Brain microvascular endothelial cell (primary cell): Measurements from ENCODE around the gene MYO18B.

Experiments used
- DNase-seq: peaks from one replicate; pipeline ENCODE4 v3.0.0-alpha.2; 2020
- H3K27ac ChIP-seq: fragments of 250-450 bp; sonication (Bioruptor Pico); 2 replicates; pipeline ENCODE4 v1.5.1; 2020; ENCODE audit warnings: mild to moderate bottlenecking, moderate library complexity
- H3K27me3 ChIP-seq: fragments of 250-450 bp; sonication (Bioruptor Pico); replicated peaks from 2 replicates; pipeline ENCODE4 v1.5.1; 2020; ENCODE audit warnings: mild to moderate bottlenecking
- H3K36me3 ChIP-seq: fragments of 250-450 bp; sonication (Bioruptor Pico); replicated peaks from 2 replicates; pipeline ENCODE4 v1.5.1; 2020; ENCODE audit warnings: mild to moderate bottlenecking
- H3K4me3 ChIP-seq: 2 replicates; pipeline ENCODE4 v1.5.1; 2011; ENCODE audit warnings: low read depth, mild to moderate bottlenecking, control low read depth, low read length, moderate library complexity
- in situ Hi-C: cut with HindIII; loops from 2 replicates; pipeline ENCODE4 v1.10.0; 2017; ENCODE audit warnings: low sequenced_read_pairs, low pct_ligation_motif_present
- TF ChIP-seq, protein P1 (sequence below): IDR thresholded peaks from 2 replicates; pipeline ENCODE4 v1.5.1; 2011; ENCODE audit warnings: low read depth, mild to moderate bottlenecking, moderate library complexity, low read length, control low read depth, inconsistent platforms; ENCODE audit errors: missing control alignments

MYO18B gene

GRCh38 chr22:25729016-25729995 is 12.7 kb upstream of the MYO18B start:
- TF ChIP-seq, protein P1, sequence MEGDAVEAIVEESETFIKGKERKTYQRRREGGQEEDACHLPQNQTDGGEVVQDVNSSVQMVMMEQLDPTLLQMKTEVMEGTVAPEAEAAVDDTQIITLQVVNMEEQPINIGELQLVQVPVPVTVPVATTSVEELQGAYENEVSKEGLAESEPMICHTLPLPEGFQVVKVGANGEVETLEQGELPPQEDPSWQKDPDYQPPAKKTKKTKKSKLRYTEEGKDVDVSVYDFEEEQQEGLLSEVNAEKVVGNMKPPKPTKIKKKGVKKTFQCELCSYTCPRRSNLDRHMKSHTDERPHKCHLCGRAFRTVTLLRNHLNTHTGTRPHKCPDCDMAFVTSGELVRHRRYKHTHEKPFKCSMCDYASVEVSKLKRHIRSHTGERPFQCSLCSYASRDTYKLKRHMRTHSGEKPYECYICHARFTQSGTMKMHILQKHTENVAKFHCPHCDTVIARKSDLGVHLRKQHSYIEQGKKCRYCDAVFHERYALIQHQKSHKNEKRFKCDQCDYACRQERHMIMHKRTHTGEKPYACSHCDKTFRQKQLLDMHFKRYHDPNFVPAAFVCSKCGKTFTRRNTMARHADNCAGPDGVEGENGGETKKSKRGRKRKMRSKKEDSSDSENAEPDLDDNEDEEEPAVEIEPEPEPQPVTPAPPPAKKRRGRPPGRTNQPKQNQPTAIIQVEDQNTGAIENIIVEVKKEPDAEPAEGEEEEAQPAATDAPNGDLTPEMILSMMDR = no peak
- in situ Hi-C loops = no loop called here
- H3K4me3 ChIP-seq = no peak overlapping the region
- H3K27me3 ChIP-seq = no peaks in the 10 kb centered on the region
- no peaks in the 10 kb centered on the region for H3K36me3 ChIP-seq
- no peak overlapping the region for H3K27ac ChIP-seq
- no peak for DNase-seq

- no peak for DNase-seq
- TF ChIP-seq, protein P1 = no peak
- Histone ChIP-seq H3K27ac (no peak overlapping the region), H3K4me3 (no peak overlapping the region), H3K27me3 (no peaks in the 10 kb centered on the region), H3K36me3 (no peaks in the 10 kb centered on the region)
- in situ Hi-C loops = no loop called here
Measured at GRCh38 chr22:25735650-25736049, 6.3 kb upstream of the MYO18B start.

GRCh38 chr22:25736378-25737011 is 5.5 kb upstream of the MYO18B start:
- Histone ChIP-seq H3K27ac (no peak overlapping the region), H3K36me3 (no peaks in the 10 kb centered on the region), H3K27me3 (no peaks in the 10 kb centered on the region), H3K4me3 (no peak overlapping the region)
- in situ Hi-C loops = no loop called here
- TF ChIP-seq, protein P1 = no peak
- DNase-seq = no peak

DNA sequence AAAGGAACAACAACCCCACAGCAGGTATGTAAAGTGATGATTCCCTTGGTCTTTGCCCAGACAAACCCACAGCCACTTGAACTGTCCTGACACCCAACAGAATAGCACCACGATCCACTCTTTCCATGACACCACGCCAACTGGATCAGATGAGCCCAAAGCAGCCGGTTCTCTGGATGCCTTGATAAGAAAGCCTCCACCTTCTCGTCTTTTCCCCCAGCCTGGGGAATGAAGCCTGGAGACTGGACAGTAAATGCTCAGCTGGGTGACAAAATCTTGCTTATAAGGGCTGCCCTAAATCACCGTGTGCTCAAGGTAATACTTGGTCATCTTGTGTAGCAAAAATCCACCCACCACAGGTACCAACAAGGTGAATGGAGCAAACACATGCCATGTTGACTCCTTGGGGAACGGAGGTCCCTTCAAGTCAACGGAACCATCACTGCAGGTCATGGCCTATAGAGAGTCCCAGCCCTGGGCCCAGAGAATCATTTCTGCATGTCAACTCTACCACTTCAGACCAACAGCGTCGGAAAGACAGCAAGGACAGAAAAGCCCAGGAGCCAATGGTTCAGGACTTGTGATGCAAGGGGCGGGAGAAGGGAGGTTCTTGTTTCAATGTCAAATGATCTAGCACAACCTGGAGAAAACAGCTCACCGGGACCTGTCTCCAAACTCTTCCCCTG is 2.2 kb upstream of the MYO18B start:
- no peak for DNase-seq
- H3K27me3 ChIP-seq = no peaks in the 10 kb centered on the region
- no peak overlapping the region for H3K4me3 ChIP-seq
- H3K36me3 ChIP-seq = no peaks in the 10 kb centered on the region
- in situ Hi-C loops = no loop called here
- TF ChIP-seq, protein P1 = no peak
- H3K27ac ChIP-seq = no peak overlapping the region

DNA sequence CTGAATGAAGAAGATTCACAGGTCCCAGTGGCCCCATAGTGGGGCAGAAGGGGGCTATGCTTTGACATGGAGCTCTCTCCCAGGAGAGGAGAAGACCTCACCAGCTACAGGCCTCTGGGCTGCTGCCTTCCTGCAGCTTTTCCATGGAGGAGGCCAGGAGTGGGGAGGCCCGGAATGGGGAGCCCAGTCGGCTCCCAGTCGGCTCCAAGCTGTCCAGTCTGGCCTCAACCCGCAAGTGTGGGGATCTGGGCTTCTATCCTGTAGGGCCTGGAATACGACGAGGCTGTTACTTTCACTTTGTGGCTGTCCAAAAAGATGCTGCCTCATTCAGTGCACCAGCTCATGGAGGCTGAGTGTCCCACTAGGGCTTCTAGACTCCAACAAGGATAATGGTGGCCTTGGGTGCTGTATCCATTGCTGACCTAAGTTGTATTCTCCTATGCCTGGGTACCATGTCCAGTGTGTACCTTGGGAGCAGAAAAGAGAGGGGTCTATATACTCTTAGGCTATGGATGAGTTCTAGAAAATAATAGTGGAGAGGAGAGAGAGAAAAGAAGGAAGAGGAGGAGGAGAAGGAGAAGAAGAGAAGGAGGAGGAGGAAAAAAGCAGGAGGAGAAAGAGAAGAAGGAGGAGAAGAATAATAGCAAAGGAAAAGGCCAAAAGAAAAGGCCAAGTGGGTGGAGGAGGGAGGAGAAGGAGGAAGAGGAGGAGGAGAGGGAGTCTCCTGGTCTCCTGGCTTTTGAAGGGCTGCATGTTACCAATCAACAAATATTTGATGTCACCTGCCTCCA is 1.1 kb downstream of the MYO18B start:
- no peaks in the 10 kb centered on the region for H3K36me3 ChIP-seq
- DNase-seq = no peak
- in situ Hi-C loops = no loop called here
- TF ChIP-seq, protein P1 = no peak
- no peak overlapping the region for H3K27ac ChIP-seq
- H3K4me3 ChIP-seq = no peak overlapping the region
- no peaks in the 10 kb centered on the region for H3K27me3 ChIP-seq
